KMS-11 (cell line): ENCODE measurements around the gene KDSR.

Source experiments
- H2AFZ ChIP-seq: fragments of 200-600 bp; sonication (generic); 2 replicates; pipeline ENCODE4 v1.6.1; 2016; ENCODE audit warnings: antibody characterized with exemption, mixed run types, low read depth
- H3K27ac ChIP-seq: fragments of 200-600 bp; sonication (generic); 2 replicates; pipeline ENCODE4 v1.6.1; 2016; ENCODE audit warnings: mild to moderate bottlenecking, mixed run types
- H3K27me3 ChIP-seq: fragments of 200-600 bp; sonication (generic); 2 replicates; pipeline ENCODE4 v1.6.1; 2017; ENCODE audit warnings: mild to moderate bottlenecking, low read depth, mixed run types, moderate library complexity; ENCODE audit not compliant: insufficient read depth
- H3K36me3 ChIP-seq: fragments of 200-600 bp; sonication (generic); 2 replicates; pipeline ENCODE4 v1.6.1; 2017; ENCODE audit warnings: mild to moderate bottlenecking, mixed run types; ENCODE audit not compliant: insufficient read depth
- H3K4me1 ChIP-seq: fragments of 200-600 bp; sonication (generic); 2 replicates; pipeline ENCODE4 v1.6.1; 2016; ENCODE audit warnings: mild to moderate bottlenecking, low read depth, mixed run types; ENCODE audit not compliant: poor library complexity, severe bottlenecking
- H3K4me2 ChIP-seq: fragments of 200-600 bp; sonication (generic); 2 replicates; pipeline ENCODE4 v1.7.0; 2016; ENCODE audit warnings: mild to moderate bottlenecking, mixed run types
- H3K4me3 ChIP-seq: fragments of 200-600 bp; sonication (generic); IDR thresholded peaks from 2 replicates; pipeline ENCODE4 v1.6.1; 2017; ENCODE audit warnings: low read depth, low read length, mixed read lengths; ENCODE audit not compliant: insufficient read depth
- H3K79me2 ChIP-seq: fragments of 200-600 bp; sonication (generic); 2 replicates; pipeline ENCODE4 v1.6.1; 2016; ENCODE audit warnings: low read depth, mixed run types; ENCODE audit not compliant: insufficient read depth
- H3K9ac ChIP-seq: fragments of 200-600 bp; sonication (generic); 2 replicates; pipeline ENCODE4 v1.6.1; 2016; ENCODE audit warnings: mild to moderate bottlenecking, mixed run types
- H4K20me1 ChIP-seq: fragments of 200-600 bp; sonication (generic); 2 replicates; pipeline ENCODE4 v1.6.1; 2016; ENCODE audit warnings: mild to moderate bottlenecking, mixed run types; ENCODE audit not compliant: insufficient read depth
- CTCF ChIP-seq: fragments of 200-600 bp; sonication (generic); conservative IDR thresholded peaks from 2 replicates; pipeline ENCODE4 v1.6.1; 2017; ENCODE audit warnings: low read depth, mild to moderate bottlenecking, antibody characterized with exemption, low read length, moderate library complexity, mixed read lengths

Gene KDSR

DNA sequence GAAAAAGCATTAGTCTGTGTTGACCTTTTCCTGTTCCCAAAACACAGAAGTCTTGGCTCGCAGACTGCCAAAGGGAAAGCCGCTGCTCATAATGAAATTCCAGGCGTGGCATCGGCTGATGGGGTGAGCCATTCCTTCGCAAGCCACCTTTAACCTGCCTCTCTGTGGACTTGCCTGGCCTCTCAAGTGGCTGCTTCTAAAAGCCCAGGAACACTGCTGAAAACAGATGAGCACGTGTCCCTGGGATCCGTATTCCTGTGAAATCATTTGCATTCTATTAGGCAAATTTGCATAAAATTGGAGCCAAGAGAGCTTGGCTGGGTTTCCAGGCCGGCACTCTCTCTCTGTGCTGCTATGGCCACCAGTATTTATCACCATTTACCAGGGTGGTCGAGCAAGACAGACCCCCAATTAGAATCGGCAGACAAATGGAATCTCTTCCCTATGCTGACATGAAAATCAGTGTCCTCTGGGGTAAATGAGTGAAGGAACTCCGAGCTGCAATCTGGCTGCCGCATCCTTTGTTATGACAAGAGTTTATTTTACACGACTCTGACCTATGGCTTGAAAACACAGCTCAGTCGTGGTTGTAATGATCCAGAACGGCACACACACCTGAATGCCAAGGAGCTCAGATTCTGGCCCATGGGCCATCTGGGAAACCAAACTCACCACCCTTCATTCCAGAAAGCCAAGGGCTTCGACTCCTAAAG, 69.2 kb downstream of the KDSR start:
- TF ChIP-seq CTCF: no peak
- Histone ChIP-seq H3K79me2 (peaks cover 53% of the 10 kb centered on the region; the same call in 1 of the 2 replicates), H3K27ac (no peak overlapping the region), H3K4me3 (no peak overlapping the region), H3K27me3 (no peaks in the 10 kb centered on the region), H3K4me2 (no peak overlapping the region), H3K36me3 (0 out of 2 replicates have a peak, but pooled peaks cover 3% of the 10 kb centered on the region), H2AFZ (no peak overlapping the region), H3K9ac (no peak overlapping the region), H4K20me1 (no peaks in the 10 kb centered on the region), H3K4me1 (peaks cover 48% of the 10 kb centered on the region)

- Histone ChIP-seq H2AFZ (no peak overlapping the region), H3K4me1 (peaks cover 18% of the 10 kb centered on the region), H3K4me3 (no peak overlapping the region), H3K36me3 (peaks cover 3% of the 10 kb centered on the region; the same call in 1 of the 2 replicates), H3K79me2 (peaks cover 28% of the 10 kb centered on the region; the same call in 1 of the 2 replicates), H3K27ac (no peak overlapping the region), H4K20me1 (no peaks in the 10 kb centered on the region), H3K4me2 (no peak overlapping the region), H3K9ac (no peak overlapping the region), H3K27me3 (no peaks in the 10 kb centered on the region)
- no peak for TF ChIP-seq CTCF
Measured at GRCh38 chr18:63293935-63294334, 73.1 kb downstream of the KDSR start.

- no peaks in the 10 kb centered on the region for H4K20me1 ChIP-seq
- H3K27me3 ChIP-seq: no peaks in the 10 kb centered on the region
- TF ChIP-seq CTCF: no peak
- no peak overlapping the region for H3K9ac ChIP-seq
- H3K79me2 ChIP-seq: peaks cover 20% of the 10 kb centered on the region; the same call in 1 of the 2 replicates
- H3K27ac ChIP-seq: no peak overlapping the region
- H3K36me3 ChIP-seq: peaks cover 3% of the 10 kb centered on the region; the same call in 1 of the 2 replicates
- H3K4me1 ChIP-seq: peaks cover 13% of the 10 kb centered on the region
- H2AFZ ChIP-seq: no peak overlapping the region
- H3K4me3 ChIP-seq: no peak overlapping the region
- H3K4me2 ChIP-seq: no peak overlapping the region
Measured at GRCh38 chr18:63292831-63293683, 73.9 kb downstream of the KDSR start.

DNA sequence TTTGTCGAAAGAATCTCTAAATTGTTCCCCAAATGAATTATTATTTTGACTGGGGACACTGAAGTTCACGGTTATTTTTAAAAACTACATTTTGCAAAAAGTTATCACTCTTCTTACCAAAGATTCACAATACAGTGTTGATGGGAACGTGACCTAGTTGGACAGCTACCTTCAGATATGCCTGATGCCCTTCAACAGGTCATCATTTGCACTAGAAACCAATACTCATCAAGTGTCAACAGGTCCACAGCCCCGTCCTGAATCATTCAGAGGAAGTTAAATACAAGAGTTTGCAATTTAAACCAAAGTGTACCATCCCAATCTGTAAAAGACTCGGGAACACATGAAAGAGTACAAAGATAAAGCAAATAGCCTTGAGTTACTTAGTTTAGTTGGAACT, 75.7 kb downstream of the KDSR start:
- H3K9ac ChIP-seq: no peak overlapping the region
- peaks cover 12% of the 10 kb centered on the region for H3K4me1 ChIP-seq
- H3K27ac ChIP-seq: no peak overlapping the region
- no peak overlapping the region for H3K4me2 ChIP-seq
- no peak overlapping the region for H3K4me3 ChIP-seq
- peaks cover 3% of the 10 kb centered on the region; the same call in 1 of the 2 replicates for H3K36me3 ChIP-seq
- peaks cover 20% of the 10 kb centered on the region; the same call in 1 of the 2 replicates for H3K79me2 ChIP-seq
- H4K20me1 ChIP-seq: no peaks in the 10 kb centered on the region
- no peaks in the 10 kb centered on the region for H3K27me3 ChIP-seq
- no peak for TF ChIP-seq CTCF
- no peak overlapping the region for H2AFZ ChIP-seq
